ENCODE results near the gene C10orf95.
"Not testable (repeated sequence)": the region's sequence is repeated elsewhere in the genome, so short reads cannot be mapped to it uniquely, and the experiment has no call there.

Gene C10orf95

DNA sequence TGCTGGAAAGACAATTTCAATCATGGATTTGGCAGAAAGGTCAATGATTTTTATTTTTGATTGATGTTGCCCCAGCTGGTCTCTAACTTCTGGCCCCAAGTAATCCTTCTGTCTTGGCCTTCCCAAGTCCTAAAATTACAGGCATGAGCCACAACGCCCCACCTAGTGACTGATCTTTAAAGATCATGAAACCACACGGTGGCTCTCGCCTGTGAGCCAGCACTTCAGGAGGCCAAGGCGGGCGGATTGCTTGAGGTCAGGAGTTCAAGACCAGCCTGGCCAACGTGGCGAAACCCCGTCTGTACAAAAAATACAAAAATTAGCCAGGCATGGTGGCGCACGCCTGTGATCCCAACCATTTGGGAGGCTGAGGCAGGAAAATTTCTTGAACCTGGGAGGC is 12.6 kb upstream of the C10orf95 start:
- DNase-seq, result no peak

- no peak for DNase-seq
Measured at GRCh38 chr10:102462512-102463054, 11.2 kb upstream of the C10orf95 start.

- peak; percentile 79 for DNase-seq
Measured at GRCh38 chr10:102461187-102462054, 10.1 kb upstream of the C10orf95 start.

DNA sequence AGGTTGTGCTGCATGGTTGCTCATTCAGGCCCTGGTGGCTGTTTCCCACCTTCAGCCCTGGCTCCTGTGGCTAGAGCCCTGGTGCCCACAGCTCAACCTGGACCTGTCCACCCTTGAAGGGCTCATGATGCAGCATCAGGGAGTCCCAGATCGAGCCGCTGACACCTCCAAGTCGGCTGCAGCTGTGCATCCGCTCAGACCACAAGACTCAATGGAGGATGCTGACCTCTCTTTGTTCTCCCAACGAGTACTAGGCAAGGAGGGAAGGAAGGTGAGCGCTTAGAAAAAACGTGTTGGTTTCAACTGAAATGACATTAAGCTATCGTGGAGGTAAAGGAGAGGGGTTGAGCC is 9.5 kb upstream of the C10orf95 start:
- no peak for DNase-seq

DNA sequence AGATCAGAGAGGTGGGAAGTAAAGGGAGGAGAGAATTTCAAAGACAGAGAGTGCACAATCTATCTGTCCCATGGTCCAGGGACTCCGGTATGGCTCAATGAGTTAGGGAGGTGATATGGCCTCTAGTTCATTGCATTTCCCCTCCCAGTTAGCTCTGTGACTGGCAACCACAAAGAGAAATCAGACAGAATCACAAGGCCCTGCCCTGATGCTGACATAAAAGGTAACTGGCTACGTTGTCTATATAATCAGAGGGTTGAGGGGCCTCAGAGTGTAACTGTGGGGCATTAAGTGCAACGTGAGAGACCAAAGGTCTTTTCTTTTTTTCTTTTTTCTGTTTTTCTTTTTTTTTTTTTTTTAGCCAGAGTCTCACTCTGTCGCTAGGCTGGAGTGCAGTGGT is 7.3 kb upstream of the C10orf95 start:
- no peak for DNase-seq

- no peak for DNase-seq
Measured at GRCh38 chr10:102457591-102458150, 6.3 kb upstream of the C10orf95 start.

DNA sequence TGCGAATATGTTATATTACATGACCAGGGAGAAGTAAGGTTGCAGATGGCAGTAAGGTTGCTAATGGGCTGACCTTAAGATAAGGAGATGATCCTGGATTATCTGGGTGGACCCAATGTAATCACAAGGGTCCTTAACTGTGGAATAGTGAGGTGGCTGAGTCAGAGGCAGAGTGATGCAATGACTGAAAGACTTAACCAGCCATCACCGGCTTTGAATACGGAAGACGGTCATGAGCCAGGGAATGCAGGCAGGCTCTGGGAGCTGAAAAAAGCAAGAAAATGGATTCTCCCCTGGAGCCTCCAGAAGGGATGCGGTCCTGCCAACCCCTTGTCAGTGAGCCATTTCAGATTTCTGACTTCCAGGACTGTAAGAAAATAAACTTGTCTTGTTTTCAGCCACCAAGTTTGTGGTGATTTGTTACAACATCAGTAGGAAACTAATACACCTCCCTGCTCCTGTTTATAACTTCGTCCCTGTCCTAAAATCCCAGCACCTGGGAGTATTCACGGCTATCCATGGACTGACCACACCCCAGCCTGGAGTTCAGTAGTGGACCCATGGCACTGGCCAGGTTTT is 4.6 kb upstream of the C10orf95 start:
- DNase-seq, result peak; percentile 72

DNA sequence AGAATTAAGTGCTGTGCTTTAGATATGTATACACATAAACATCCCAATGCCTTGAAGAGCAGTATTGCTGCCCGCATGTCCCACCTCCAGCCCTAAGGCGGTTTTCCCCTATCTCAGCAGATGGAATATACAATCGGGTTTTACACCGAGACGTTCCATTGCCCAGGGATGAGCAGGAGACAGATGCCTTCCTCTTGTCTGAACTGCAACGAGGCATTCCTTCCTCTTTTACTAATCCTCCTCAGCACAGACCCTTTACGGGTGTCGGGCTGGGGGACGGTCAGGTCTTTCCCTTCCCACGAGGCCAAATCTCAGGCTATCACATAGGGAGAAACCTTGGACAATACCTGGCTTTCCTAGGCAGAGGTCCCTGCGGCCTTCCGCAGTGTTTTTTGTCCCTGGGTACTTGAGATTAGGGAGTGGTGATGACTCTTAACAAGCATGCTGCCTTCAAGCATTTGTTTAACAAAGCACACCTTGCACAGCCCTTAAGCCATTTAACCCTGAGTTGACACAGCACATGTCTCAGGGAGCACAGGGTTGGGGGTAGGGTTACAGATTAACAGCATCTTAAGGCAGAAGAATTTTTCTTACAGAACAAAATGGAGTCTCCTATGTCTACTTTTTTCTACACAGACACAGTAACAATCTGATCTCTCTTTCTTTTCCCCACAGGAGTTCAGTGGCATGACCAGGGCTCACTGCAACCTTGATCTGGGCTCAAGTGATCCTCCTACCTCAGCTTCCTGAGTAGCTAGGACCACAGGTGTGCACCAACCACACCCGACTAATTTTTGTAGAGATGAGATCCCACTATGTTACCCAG is 3.5 kb upstream of the C10orf95 start:
- DNase-seq, result not testable (repeated sequence)

DNA sequence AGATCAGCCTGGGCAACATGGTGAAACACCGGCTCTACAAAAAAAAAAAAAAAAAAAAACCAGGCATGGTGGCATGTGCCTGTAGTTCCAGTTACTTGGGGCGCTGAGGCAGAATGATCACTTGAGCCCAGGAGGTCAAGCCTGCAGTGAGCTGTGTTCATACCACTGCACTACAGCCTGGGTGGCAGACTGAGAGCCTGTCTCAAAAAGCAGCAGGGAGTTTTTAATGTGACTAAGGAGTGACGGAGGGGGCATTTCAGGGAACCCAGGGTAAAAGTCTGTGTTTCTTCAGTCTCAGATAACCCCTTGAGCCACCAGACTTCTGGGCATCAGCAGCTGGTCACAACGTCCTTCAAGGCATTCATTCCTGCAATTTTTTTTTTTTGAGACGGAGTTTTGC is 2.2 kb upstream of the C10orf95 start:
- DNase-seq, result no peak

DNA sequence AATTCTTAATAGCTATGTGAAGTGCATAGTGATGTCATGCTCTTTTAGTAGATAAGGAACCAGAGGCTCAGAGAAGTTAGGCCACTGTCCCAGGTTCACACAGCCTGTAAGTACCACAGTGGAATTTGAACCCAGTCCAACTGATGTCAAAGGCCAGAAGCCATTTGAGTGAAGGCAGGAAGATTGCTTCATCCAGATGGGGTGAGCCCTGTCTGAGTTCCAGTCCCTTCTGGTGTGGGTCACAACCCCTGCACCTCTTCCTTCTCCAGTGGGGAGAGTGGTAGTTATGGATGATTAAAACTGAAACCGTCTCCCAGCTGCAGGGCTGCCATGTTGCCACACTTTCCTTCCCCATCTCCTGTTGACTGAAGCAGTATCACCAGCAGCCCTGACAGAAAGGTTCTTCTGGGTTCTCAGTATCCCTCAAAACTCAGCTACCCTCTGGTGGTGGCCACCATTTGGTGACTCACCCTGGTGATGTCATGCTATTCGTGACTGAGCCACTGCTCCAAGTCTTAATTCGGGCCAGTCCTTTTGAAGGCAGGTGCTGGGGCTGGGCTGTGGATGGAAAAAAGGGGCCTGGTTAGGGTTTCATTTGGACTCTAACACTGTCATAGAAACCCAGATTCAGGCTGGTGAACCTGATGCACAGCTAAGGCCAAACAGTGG is 1.5 kb upstream of the C10orf95 start:
- peak; percentile 74 for DNase-seq

GRCh38 chr10:102450374-102451104 is 804 bp downstream of the C10orf95 start:
- DNase-seq, result peak; percentile 84

- DNase-seq, result no peak
Measured at GRCh38 chr10:102450124-102450373, 1.3 kb downstream of the C10orf95 start.

DNA sequence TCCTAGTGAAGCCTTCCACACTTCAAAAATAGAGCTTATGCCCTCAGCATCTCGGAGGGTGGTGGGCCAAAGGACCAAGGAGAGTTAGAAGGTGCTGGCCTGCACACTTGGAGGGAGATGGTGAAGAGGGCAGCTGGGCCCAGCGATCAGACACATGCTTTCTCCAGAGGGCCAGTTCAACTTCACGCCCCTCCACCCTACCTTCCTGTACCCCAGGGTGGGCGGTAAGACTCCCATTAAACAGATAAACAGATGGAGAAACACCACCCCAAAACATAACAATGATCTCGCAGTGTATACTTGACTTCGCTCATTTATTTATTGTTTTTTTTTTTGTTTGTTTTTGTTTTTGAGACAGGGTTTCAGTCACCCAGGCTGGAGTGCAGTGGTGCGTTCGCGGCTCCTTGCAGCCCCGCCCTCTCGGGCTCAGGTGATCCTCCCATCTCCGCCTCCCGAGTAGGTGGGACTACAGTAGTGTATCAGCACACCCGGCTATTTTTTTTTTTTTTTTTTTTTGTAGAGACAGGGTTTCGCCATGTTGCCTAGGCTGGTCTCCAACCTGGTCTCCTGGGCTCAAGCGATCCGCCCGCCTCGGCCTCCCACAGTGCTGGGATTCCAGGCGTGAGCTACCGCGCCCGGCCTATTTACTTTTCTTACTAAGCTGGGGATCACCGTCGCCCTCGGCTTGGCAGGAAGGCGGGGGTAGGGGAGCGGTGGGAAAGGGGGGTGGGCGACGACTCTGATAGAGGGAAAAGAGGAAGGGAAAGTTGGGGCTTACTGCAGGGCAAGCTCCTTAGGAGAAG is 1.8 kb downstream of the C10orf95 start:
- DNase-seq, result peak; percentile 27

- no peak for DNase-seq
Measured at GRCh38 chr10:102444851-102445250, 6.5 kb downstream of the C10orf95 start.

GRCh38 chr10:102438374-102438773 is 13.0 kb downstream of the C10orf95 start:
- DNase-seq, result no peak

GRCh38 chr10:102437515-102437914 is 13.8 kb downstream of the C10orf95 start:
- DNase-seq, result no peak

DNA sequence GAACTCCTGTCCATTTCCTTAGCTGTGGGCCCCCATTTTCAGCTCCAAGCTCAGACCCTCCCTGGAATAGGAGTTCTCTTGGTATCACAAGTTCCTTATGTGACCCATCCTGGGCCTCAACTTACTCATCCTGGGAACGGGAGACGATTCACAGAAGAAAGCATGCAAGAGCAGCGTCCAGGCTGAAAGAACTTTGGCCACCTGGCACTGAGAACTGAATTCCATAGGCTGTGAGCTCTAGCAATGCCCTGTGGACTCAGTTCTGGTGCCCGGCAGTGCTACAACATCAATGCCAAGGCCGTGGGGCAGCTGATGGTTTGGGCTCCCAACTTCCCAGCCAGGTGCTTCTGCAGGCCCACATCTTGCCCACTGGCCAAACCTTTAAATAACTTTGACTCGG is 15.0 kb downstream of the C10orf95 start:
- no peak for DNase-seq

GRCh38 chr10:102435529-102436233 is 15.7 kb downstream of the C10orf95 start:
- DNase-seq, result no peak

DNA sequence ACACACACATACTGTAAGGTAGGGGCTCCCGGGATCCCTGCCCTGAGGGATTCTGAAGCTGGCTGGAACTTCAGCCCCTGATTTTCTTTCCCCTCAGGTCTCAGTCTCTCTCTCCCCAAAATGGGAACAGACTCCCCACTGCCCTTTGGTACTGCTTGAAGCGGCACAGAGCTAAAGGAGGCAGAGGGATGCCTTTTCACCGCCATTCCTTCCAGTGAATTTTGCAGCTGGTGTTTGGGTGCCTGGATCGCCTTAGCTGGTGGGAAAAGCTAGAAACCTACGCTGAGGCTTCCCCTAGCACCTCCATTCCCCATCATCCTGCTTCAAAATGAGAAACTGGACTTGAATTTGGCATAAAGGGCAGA is 16.2 kb downstream of the C10orf95 start:
- DNase-seq, result no peak

DNA sequence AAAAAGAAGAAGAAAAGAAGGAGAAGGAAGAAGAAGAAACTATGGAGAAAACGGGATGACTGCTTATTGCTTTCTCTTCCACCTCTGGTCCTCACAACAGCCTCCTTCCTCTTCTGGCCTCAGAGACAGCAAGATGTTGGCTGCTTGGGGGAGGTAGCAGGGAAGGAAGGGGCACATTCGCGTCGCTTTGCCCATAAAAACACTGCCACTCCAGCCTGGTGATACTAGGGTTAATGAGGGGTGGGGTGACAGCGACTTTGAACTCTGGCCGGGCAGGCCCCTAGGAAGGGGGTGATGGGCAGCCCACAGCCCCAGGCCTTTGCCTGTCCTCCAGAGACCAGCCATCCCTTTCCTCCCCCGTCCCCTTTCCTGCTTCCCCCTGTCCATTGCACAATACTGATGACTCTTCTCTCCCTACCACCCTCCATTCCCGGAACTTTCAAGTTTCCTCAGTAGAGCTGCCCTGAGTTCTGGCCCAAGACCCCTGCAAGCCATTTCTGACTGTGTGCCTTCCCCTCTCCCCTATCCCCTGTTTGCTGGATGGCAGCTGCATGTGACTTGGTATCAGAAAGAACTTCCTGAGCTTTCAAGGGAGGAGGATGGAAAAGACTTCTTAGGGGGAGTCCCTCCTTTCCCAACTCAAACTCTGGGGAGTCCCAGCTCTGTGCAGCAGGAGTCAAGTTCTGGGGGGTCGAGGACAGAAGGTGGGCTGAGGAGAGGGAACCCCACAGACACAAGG is 16.8 kb downstream of the C10orf95 start:
- no peak for DNase-seq
